Tibial artery (tissue), 4 donors: ENCODE measurements around the gene FAM219B.

Experiments used
- DNase-seq, 2 donors: peaks; one replicate each; pipeline ENCODE4 v3.0.0-alpha.2; 2019
- H3K27ac ChIP-seq, 2 donors: fragments of 200-600 bp; sonication (generic) in 1 of 2; 1 replicate in 1 of 2; 2 replicates in 1 of 2; pipeline ENCODE4 v1.5.1; 2018 to 2019; ENCODE audit warnings: mild to moderate bottlenecking in 1 of 2
- H3K27me3 ChIP-seq, 2 donors: fragments of 200-600 bp; sonication (generic) in 1 of 2; one replicate each; pipeline versions ENCODE4 v1.5.1 to v1.6.0; 2016 to 2019
- H3K36me3 ChIP-seq, 3 donors: fragments of 200-600 bp; sonication (generic) in 2 of 3; one replicate each; pipeline ENCODE4 v1.5.1; 2016 to 2019; ENCODE audit warnings: mild to moderate bottlenecking in 2 of 3
- H3K4me1 ChIP-seq, 4 donors: fragments of 200-600 bp; sonication (generic) in 2 of 4; 1 replicate in 3 of 4; 2 replicates in 1 of 4; pipeline ENCODE4 v1.5.1; 2016 to 2019
- H3K4me3 ChIP-seq, 2 donors: fragments of 200-600 bp; sonication (generic) in 1 of 2; 1 replicate in 1 of 2; 2 replicates in 1 of 2; pipeline ENCODE4 v1.5.1; 2018 to 2019; ENCODE audit warnings: mild to moderate bottlenecking in 2 of 2
- H3K9me3 ChIP-seq, 3 donors: fragments of 200-600 bp; sonication (generic) in 1 of 3; one replicate each; pipeline ENCODE4 v1.5.1; 2016 to 2019
- intact Hi-C: fragments of 100-400 bp; cut with DNase I; formaldehyde crosslinking; loops from one replicate; pipeline ENCODE4 v1.15.0; 2023; ENCODE audit warnings: low total_unique reads
- TF ChIP-seq, protein P1 (sequence below), 2 experiments: fragments of 200-600 bp in 1 of 2; fragments of 450-650 bp in 1 of 2; IDR thresholded peaks; one replicate each; pipeline ENCODE4 v1.5.1; 2017 to 2019; ENCODE audit warnings: antibody characterized with exemption in 2 of 2, mild to moderate bottlenecking in 1 of 2, moderate library complexity in 1 of 2

FAM219B gene

DNA sequence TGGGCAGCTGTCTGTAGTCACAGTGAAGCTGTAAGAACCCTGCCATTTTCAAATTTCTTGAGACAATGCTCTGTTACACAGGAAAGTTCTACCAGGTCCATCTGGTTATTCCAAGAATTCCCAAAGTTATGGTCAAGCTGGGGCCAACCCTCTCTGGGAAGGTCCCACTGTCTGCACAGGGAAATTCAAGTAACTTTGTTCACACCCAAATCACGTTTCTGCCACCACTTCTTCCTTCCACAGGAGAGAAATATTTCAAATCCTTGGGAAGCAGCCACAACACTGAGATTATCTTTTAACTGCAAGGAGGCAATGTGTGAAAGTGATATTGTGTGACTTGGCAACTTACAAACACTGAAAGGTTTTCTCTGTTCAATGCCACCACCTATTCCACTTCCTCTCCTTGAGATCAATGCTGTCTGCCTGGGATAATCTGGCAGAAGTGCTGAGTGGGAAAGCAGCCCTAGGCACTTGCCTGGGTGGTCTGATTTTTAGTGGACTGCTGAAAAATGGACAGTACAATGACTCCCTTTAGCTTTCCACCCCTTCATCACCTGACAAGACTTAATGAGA, 39.1 kb downstream of the FAM219B start:
- Histone ChIP-seq H3K27ac (no peak overlapping the region), H3K27me3 (no peaks in the 10 kb centered on the region), H3K4me3 (no peak overlapping the region), H3K9me3 (no peaks in the 10 kb centered on the region), H3K4me1 (peaks cover 7 to 69% (median 41%) of the 10 kb centered on the region in 4 donors), H3K36me3 (peaks cover 0 to 15% (median 0%) of the 10 kb centered on the region in 3 donors)
- TF ChIP-seq, protein P1, sequence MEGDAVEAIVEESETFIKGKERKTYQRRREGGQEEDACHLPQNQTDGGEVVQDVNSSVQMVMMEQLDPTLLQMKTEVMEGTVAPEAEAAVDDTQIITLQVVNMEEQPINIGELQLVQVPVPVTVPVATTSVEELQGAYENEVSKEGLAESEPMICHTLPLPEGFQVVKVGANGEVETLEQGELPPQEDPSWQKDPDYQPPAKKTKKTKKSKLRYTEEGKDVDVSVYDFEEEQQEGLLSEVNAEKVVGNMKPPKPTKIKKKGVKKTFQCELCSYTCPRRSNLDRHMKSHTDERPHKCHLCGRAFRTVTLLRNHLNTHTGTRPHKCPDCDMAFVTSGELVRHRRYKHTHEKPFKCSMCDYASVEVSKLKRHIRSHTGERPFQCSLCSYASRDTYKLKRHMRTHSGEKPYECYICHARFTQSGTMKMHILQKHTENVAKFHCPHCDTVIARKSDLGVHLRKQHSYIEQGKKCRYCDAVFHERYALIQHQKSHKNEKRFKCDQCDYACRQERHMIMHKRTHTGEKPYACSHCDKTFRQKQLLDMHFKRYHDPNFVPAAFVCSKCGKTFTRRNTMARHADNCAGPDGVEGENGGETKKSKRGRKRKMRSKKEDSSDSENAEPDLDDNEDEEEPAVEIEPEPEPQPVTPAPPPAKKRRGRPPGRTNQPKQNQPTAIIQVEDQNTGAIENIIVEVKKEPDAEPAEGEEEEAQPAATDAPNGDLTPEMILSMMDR (IDR thresholded peaks at IDR 0.05) = no peak
- intact Hi-C loops = no loop called here
- no peak for DNase-seq

DNA sequence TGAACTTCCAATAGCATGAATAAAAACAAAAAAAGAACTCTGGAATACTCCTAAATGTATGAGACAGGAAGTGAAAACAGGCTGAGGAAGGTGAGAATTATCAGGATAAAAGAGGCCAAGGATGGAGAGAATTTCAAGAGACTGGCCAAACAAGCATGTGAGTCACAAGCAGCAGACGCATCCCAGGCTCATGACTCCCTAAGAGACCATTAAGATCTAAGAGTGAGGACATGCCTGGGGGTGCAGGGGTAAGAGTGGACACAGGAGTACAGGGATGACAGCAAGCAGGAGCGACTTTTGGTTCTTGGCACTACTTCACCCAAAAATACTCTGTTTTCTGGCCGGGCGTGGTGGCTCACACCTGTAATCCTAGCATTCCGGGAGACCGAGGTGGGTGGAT, 40.6 kb downstream of the FAM219B start:
- Histone ChIP-seq H3K27ac (no peak overlapping the region), H3K9me3 (no peaks in the 10 kb centered on the region), H3K36me3 (peaks cover 0 to 15% (median 0%) of the 10 kb centered on the region in 3 donors), H3K4me3 (no peak overlapping the region), H3K4me1 (peaks cover 5 to 54% (median 29%) of the 10 kb centered on the region in 4 donors), H3K27me3 (no peaks in the 10 kb centered on the region)
- DNase-seq = peak in 1 of 2 donors; percentile 36
- intact Hi-C loops = no loop called here
- TF ChIP-seq, protein P1 (IDR thresholded peaks at IDR 0.05) = no peak

DNA sequence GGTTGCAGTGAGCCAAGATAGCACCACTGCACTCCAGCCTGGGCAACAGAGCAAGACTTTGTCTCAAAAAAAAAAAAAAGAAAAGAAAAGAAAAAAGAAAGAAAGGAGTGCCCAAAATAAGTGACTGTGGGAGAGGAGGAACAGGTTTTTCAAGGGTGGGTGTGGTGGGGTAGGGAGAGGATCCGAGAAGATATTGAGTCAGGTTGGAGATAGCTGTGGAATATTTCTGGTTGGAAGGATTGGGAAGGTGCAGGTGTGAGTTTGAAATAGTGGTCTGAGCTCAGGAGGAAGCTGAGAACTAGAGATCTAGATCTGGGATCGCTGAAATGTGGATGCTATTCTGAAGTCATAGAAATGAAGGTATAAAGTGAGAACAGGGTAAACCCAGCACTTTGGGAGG, 41.3 kb downstream of the FAM219B start:
- no peaks in the 10 kb centered on the region for H3K9me3 ChIP-seq
- peaks cover 0 to 15% (median 0%) of the 10 kb centered on the region in 3 donors for H3K36me3 ChIP-seq
- no peaks in the 10 kb centered on the region for H3K27me3 ChIP-seq
- intact Hi-C loops = no loop called here
- peaks cover 0 to 47% (median 21%) of the 10 kb centered on the region in 4 donors for H3K4me1 ChIP-seq
- TF ChIP-seq, protein P1 (IDR thresholded peaks at IDR 0.05) = no peak
- H3K4me3 ChIP-seq = no peak overlapping the region
- no peak for DNase-seq
- H3K27ac ChIP-seq = no peak overlapping the region

DNA sequence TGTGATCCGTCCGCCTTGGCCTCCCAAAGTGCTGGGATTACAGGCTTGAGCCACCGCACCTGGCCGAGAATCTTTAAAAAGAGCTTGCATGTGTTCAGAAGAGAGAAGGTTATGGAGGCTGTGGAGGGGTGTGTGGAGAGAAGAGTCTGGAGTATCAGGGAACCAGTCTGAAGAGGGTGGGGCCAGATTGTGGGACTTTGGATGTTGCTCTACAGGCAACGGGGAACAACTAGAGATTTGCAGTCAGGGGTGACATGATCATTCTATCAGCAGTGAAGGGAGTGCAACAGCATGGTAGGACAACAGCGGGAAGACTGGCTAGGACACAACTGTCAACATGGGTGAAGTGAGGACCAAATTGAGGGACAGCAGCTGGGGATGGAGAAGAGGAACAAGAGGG, 42.4 kb downstream of the FAM219B start:
- Histone ChIP-seq H3K9me3 (no peaks in the 10 kb centered on the region), H3K4me3 (no peak overlapping the region), H3K27me3 (no peaks in the 10 kb centered on the region), H3K4me1 (peaks cover 0 to 36% (median 15%) of the 10 kb centered on the region in 4 donors), H3K27ac (no peak overlapping the region), H3K36me3 (peaks cover 0 to 15% (median 0%) of the 10 kb centered on the region in 3 donors)
- intact Hi-C loops = no loop called here
- TF ChIP-seq, protein P1 (IDR thresholded peaks at IDR 0.05) = no peak
- no peak for DNase-seq

DNA sequence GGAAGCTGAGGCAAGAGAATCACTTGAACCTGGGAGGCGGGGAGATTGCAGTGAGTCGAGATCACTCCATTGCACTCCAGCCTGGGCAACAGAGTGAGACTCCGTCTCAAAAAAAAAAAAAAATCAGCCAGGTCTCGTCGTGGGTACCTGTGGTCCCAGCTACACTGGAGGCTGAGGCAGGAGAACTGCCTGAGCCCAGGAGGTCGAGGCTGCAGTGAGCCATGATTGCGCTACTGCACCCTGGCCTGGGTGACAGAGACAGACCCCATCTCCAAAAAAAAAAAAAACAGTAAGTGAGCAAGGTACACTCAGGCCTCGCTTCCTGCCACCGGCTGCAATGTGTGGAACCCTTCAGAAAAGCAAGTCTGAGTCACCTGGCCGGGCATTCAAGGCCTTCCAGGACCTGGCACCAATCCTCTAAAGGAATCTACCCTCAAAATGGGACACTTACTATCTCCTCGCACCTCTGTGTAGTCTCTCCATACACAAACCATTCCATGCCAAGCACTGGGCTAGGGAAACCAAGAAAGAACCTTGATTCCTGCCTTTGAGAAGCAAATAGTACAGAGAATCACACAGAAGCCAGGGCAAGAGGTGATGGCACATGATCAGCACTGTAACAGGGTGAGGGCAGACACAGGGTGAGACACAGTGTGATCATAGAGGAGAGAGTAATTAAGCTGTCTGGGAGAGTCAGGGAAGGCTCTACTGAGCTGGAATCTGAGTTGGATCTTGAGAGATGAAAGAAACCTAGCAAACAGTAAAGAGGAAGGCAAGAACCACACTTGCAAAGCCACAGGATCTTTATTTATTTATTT, 43.2 kb downstream of the FAM219B start:
- H3K4me1 ChIP-seq = peaks cover 0 to 29% (median 12%) of the 10 kb centered on the region in 4 donors
- intact Hi-C loops = no loop called here
- H3K4me3 ChIP-seq = no peak overlapping the region
- H3K27me3 ChIP-seq = no peaks in the 10 kb centered on the region
- no peaks in the 10 kb centered on the region for H3K9me3 ChIP-seq
- H3K36me3 ChIP-seq = peaks cover 0 to 14% (median 0%) of the 10 kb centered on the region in 3 donors
- DNase-seq = no peak
- H3K27ac ChIP-seq = no peak overlapping the region
- TF ChIP-seq, protein P1 (IDR thresholded peaks at IDR 0.05) = no peak
